ENCODE measurements around the gene ZNF584.
A peak's percentile ranks its signal among the peaks of the same experiment; 100 is the strongest.

Gene ZNF584

GRCh38 chr19:58385891-58386575 lies 22.4 kb upstream of the ZNF584 start:
- no peak for DNase-seq (ENCODE audit: low read depth)

GRCh38 chr19:58386576-58387337 lies 21.7 kb upstream of the ZNF584 start, which contains the start of gene RPS5:
TSS of gene RPS5 (plus strand) at chr19:58387269. CDS start at chr19:58388138, 869 bp downstream.
- peak; percentile 95 for DNase-seq (ENCODE audit: low read depth)

DNA sequence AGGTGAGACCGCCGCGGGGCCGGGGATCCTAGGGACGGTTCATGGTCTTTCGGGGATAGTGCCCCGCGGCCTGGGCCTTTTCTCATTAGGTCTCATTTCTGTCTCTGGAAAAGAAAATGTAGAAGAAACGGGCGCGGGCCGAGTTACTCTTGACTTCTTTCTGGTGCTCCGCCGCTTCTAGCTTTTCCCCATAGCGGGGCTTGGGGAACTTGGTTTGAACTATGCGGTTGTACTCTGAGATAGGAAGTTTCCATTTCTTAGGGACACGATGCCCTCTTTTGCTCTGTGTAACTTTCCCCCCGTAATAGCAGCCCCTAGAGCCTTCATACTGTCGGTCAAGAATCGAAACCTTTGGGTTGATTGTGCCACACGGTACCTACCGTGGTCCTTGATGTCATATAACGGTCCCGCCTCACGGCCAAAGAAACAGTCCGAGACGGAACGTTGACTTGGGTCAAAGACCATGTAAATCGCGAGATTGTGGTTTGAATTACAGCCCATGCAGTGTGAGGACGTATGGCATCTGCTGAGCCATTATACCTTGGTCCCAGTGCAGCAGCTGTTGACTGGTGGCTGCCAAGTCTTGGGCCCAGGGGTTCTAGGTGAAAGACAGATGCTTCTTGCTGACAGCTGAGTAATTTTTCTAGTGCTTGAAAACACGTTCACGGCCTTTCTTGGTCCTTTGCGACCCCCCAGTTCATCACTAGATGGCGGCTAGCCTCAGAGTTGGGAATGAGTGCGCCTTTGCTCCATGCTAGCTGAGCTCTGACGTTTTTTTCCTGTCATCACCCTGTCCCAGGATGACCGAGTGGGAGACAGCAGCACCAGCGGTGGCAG lies 20.9 kb upstream of the ZNF584 start:
- DNase-seq (ENCODE audit: low read depth): no peak

DNA sequence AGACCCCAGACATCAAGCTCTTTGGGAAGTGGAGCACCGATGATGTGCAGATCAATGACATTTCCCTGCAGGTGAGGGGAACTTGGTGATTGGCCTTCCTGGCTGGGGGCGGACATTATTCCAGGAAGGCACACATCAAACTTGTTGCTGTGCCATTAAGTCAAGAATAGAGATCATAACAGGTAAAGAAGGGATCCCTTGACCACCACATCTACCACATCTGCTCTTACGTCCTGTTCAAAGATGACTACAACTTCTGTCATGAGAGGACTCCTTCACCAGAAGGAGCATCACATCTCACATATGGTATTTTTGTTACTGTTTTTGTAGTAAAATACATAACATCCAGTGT lies 20.3 kb upstream of the ZNF584 start:
- DNase-seq (ENCODE audit: low read depth): no peak

GRCh38 chr19:58392945-58393724 lies 15.3 kb upstream of the ZNF584 start:
- DNase-seq (ENCODE audit: low read depth): no peak

- no peak for DNase-seq (ENCODE audit: low read depth)
Measured at GRCh38 chr19:58393725-58394033, 14.8 kb upstream of the ZNF584 start.

DNA sequence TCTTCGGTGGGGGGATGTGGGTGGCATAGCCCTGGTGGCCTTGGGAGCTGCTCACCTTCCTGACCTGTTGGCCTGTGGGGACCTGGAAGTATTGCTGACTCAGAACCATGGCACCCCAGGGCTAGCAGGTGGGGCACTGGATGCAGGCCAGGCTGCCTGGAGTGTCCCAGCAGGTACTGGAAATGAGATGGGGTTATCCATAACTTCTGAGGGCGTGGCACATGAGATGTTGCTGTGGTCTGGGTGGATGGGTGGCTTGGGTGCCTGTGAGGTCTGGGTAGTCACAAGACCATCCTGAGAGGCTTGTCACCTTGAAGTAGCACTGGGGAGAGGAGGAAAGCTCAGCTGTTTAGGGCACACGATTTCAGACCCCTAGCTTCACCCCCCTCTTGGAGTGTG lies 13.6 kb upstream of the ZNF584 start:
- DNase-seq (ENCODE audit: low read depth): no peak

DNA sequence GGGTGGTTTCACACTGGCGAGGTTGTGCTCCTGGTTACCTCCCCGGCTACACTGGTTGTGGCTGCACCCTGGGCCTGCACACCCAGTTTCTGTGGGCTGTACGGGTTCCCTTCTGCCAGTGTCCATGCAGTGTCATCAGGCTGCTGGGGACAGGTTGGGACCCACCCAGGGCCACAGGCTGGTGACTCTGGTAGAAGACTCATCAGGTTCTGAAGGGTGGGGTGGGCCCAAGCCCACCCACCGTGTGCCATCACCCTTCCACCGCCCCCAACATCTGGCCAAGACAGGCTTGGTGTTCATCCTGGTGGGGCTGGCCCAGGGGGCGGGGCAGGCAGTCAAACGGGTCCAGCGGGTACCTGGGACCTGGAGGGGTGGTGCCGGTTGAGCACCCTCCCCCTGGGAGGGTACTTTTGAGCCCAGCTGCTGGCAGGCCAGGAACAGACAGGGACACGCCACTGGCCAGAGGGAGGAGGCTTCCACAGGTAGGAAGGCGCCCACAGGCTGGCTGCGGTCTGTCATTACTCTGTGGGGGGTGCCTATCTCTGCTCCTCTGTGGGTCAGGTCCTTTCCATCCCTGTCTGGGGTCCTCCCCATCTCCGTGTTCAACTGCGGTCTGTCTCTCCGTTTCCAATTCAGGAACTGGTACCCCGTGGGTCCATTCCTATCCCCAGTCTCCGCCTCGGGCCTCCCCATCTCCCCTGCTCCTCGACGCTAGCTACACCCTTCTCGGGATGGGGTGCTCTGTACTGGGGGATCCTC lies 13.1 kb upstream of the ZNF584 start, which contains the start of gene RNF225:
Gene RNF225 (plus strand): TSS at position 437 of the 759 bp plus-strand sequence. CDS start 434 bp downstream, outside the sequence.
- DNase-seq (ENCODE audit: low read depth): no peak

DNA sequence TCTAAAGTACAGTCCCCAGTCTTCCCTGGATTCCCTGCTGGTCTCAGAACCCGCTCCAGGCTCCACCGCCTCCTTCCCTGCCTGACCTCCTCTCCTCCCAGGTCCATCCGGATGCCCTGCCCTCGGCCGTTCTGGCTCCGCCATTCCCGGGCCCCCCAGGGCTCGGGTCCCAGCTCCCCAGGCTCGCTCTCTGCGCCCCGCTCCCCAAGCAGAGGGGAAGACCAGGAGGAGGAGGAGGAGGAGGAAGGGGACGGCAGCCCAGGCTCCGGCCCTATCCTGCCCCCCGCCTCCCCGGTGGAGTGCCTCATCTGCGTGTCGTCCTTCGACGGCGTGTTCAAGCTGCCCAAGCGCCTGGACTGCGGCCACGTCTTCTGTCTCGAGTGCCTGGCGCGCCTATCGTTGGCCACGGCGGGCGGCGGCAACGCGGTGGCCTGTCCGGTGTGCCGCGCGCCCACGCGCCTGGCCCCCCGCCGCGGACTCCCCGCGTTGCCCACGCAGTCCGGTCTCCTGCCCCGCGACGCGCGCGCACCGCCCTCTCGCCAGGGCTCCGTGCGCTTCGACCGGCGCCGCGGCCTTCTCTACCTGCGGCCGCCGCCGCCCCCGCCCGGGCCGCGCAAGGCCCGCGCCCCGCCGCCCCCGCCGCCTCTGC lies 12.3 kb upstream of the ZNF584 start:
- no peak for DNase-seq (ENCODE audit: low read depth)

DNA sequence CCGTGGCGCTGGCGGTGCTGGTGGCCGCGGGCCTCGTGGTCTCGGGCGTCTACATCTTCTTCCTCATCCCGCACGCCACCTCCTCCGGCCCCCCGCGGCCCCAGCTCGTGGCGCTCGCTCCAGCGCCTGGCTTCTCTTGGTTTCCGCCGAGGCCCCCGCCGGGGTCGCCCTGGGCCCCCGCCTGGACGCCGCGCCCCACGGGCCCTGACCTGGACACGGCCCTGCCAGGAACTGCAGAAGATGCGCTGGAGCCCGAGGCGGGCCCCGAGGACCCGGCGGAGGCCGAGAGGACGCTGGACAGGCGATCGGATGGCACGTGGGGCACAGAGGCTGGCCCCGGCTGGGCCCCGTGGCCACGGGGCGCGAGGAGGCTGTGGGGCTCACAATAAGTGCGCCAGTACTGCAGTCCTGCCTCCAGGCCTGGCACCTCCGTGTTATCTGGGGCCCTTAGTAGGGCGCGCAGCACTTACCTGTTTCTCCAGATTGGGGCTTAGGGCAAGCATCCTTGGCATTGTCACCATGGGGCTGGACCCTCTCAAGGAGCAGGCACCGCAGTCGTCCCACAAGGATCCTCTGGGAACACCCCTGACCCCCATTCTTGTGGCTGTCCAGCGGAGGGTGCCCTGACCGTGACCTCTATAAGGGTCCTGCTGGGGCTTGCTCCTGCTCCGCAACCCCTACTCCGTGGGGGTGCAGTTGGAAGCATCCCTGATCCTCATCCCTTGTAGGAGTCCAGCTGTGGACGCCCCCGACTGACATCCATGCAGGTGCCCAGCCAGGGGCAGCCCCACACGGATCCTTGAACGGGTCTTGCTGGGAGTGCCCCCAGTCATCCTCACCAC lies 11.5 kb upstream of the ZNF584 start:
- no peak for DNase-seq (ENCODE audit: low read depth)

GRCh38 chr19:58397533-58398037 lies 10.9 kb upstream of the ZNF584 start:
- DNase-seq (ENCODE audit: low read depth): no peak

- no peak for DNase-seq (ENCODE audit: low read depth)
Measured at GRCh38 chr19:58398087-58398486, 10.4 kb upstream of the ZNF584 start.

- DNase-seq (ENCODE audit: low read depth): no peak
Measured at GRCh38 chr19:58398545-58398944, 9.9 kb upstream of the ZNF584 start.

DNA sequence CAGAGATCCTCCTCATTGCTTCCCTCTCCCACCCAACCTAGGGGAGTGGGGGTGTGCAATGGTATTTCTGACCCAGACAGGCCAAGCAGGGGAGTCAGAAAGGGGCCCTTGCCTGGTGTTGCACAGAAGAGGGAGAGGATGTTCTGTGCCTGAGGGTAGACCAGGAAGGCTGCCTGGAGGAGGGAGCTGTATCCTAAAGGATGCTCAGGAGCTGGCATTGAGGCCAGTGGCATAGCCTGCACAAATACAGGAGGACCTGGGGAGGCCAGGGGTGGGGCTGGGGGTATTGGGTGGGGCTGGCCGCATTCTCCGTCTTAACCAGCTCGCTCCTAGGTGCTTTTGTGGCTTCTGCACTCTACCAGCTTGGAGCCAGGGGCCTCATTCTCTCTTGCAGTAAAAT lies 8.5 kb upstream of the ZNF584 start:
- DNase-seq (ENCODE audit: low read depth): no peak

GRCh38 chr19:58400316-58400915 lies 8.0 kb upstream of the ZNF584 start:
- DNase-seq (ENCODE audit: low read depth): no peak

GRCh38 chr19:58400916-58401839 lies 7.3 kb upstream of the ZNF584 start:
- DNase-seq (ENCODE audit: low read depth): peak; percentile 99

GRCh38 chr19:58401840-58402421 lies 6.5 kb upstream of the ZNF584 start:
- no peak for DNase-seq (ENCODE audit: low read depth)
